UCSD-AML1 (cell line): ENCODE data around the gene TTLL4.

Source experiments
- DNase-seq: peaks from one replicate; lab custom pipeline; 2025; ENCODE audit not compliant: unreplicated experiment; lab: John Stamatoyannopoulos, UW

The TTLL4 gene

DNA sequence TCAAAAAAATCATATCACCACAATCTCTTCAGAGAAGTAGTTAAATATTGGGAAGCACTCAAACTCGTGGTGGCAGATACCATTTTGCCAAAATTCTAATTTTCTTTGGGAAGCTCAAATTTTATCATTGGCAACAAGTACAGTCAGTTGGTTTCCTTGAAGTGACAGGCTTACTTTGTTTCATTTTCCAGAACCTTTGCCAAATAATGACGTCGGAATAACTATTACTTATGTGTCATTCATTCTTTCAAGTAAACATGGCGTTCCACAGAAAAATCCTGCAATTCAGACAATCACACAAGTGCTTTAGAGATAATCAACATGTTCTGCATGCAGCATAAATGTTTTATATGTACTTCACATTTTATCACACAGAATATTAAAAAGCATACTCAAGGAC, 5.4 kb downstream of the TTLL4 start:
- DNase-seq: no peak

DNA sequence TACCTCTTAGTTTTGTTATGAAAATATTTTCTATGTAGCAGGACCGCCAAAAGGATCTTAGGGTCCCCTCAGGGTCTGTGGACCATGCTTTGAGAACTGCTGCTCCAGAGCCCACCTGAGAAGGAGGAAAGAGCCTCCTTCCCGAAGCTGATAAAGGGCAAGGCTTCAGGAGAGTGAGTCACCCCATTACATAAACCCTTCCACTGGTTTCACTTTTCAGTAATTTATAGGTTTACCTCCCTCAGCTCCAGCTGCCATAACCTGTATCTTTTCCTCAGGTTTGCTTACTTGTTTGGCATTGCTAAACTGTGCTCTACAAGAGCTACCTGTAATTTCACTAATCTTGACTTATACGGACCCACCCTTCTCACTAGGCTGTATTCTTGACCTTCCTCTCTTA, 6.6 kb downstream of the TTLL4 start:
- no peak for DNase-seq

DNA sequence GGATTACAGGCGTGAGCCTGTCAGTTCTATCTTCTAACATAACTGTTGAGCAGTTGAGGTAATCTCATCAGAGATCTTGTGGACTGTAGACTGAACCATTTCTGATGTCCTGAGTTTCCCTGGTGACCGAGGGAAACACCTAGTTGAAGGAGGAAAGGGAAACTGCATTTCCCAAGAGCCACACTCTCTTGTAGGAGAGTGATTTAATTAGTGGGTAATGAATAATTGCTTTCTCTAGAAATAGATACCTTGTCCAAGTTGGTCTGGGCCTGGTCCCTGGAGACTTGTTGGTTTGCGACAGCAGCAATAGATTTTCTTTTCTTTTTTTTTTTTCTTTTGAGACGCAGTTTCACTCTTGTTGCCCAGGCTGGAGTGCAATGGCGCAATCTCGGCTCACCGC, 7.4 kb downstream of the TTLL4 start:
- no peak for DNase-seq

DNA sequence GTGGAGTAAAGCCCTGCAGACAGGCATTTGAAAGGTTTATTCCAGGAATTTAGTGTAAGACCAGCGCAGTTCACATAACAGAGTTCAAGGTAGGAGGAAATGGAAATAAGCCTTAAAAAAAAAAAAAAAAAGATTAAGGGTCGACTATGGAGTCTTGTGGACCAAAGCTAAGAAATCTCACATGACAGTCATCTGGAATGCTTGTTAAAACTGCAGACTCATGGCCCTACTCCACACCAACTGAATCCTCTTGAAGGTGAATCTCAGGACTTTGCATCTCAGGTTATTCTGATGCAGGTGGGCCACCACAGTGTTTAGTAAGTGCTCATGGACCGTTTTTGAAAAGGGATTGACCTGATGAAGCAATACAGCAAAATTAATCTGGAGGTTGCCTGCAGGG, 8.8 kb downstream of the TTLL4 start:
- no peak for DNase-seq

DNA sequence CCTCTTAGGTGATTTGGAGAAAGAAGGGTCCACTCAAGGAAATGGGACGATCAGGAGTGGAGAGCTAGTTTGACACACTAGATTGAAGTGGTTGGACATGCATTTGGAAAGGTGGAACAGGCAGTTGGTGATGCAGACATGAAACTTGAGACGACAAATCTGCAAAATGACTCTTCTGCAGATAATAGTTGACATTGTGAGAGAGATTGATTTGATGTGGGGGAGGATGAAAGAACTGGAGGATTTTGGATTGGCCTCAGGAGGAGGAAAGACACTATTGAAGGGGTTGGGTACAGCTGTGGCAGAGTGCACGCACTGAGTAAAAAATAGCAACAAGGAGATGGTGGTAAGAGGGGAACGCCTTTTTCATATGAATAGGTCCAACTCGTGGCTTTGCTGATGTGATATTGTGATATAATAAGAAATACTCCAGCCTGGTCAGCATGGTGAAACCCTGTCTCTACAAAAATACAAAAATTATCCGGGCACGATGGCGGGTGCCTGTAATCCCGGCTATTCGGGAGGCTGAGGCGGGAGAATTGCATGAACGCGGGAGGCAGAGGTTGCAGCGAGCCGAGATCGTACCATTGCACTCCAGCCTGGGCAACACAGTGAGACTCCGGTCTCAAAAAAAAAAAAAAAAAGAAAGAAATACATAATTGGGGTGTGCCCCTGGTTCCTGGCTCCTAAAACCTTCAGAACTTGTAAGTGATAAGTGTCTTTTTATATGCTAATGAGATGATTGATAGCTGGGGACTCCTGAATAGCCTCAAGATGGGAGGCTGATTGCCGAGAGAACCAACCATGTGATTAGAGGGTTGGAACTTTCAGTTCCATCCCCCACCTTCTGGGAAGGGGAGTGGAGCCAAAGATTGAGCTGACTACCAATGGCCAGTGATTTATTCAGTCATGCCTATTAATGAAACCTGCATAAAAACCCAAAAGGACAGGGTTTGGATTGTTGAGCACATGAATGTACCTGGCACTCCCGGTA, 9.7 kb downstream of the TTLL4 start:
- no peak for DNase-seq

DNA sequence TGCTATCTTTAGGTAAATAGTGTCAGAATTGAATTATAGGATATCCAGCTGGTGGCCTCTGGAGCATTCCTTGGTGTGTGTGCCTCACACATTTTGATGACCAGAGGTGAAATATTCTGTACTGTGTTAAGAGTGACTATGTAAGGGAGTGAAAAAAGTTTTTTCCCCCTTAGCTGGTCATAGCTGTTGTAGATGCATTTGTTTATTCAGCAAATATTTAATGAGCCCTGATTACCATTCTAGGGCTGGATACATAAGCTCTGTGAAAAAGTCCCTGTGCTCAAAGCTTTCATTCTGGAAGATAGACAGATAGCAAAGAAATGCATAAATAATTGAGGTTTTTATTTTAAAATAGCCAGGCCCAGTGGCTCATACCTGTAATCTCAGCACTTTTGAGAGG, 10.9 kb downstream of the TTLL4 start:
- DNase-seq: no peak

DNA sequence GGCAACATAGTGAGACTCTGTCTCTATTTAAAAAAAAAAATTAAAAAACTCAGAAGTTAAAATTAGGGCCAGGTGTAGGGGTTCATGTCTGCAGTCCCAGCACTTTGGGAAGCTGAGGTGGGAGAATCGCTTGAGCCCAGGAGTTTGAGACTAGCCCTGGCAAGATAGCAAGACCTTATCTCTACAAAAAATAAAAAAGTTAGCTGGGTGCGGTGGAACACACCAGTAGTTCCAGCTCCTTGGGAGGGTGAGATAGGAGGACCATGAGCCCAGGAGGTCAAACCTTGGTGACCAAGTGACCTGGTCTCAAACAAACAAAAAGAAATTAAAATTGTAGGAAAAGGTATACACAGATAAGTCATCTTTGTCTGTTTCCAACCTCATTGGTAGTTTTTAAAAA, 11.3 kb downstream of the TTLL4 start:
- no peak for DNase-seq

DNA sequence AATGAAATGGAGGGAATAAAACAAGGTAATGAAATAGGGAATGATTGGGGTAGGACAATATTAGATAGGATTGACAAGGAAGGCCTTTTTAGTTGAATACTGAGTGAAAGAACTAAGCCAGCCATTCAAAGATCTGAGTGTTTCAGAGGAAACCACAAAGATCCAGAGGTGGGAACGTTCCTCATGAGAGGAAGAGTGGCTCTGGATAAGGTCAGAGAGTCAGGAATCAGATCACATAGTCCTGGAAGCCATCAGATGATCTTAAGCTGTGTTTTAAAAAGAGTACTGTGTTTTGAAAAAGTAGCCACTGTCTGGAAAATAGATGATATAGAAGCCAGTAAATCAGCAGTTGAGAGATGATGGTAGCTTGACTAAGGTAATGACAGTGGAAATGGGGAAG, 11.8 kb downstream of the TTLL4 start:
- DNase-seq: no peak

DNA sequence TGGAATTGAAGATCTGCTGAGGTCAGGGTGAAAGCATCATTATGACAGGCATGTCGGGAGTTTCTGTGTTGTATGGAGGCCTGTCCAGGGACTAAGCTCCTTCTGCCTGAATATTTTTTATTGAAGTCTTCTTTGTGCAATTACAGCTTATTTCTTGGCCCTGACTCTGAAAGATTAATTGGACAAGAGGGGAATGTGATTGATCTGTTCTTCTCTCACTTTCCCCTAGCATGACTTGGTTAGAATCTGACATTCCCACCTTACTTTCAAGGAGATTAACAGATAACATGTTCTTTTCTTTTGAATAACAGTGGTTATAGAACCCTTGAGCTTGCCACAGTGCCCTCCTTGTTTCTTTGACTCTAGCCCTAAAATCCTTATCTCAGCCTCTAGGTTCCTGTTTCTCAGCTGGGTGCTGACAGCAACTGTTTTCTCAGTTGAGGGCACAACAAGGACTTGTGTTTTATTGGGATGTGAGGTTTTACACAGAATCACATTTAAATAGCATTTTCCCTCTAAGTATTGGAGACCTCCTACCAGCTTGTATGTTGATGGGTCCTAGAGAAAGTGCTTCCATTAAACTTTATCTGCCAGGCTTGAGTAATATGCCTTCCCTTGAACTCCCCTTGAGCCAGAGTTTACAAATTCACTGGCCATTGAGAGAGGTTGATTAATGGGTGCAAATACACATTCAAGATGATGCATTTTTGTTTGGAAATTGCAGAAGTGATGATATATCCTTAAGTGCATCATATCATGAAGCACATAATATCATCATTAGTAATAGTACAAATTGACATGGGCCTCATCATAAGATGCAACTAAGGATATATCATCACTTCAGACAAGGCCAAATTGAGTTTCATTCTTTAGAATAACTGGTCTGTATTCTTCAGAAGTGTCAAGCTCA, 12.5 kb downstream of the TTLL4 start:
- no peak for DNase-seq

DNA sequence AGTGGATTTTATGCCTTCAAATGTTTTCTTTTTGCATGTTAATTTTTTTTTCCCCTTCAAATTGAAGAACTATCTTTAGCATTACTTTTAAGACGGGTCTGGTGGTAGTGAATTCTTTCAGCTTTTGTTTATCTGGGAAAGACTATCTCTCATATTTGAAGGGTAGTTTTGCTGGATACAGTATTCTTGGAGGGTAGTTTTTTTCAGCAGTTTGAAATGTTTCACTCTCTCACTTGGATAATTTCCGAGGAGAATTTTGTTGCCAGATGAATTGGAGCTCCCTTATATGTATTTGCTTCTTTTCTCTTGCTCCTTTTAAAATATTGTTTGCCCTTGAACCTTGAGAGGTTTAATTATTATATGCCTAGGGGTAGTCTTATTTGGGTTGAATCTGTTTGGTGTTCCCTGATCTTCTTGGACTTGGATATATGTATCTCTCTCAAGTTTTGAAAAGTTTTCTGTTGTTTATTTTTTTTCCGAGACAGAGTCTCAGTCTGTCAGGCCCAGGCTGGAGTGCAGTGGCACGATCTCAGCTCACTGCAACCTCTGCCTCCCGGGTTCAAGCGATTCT, 15.5 kb downstream of the TTLL4 start:
- DNase-seq: no peak

DNA sequence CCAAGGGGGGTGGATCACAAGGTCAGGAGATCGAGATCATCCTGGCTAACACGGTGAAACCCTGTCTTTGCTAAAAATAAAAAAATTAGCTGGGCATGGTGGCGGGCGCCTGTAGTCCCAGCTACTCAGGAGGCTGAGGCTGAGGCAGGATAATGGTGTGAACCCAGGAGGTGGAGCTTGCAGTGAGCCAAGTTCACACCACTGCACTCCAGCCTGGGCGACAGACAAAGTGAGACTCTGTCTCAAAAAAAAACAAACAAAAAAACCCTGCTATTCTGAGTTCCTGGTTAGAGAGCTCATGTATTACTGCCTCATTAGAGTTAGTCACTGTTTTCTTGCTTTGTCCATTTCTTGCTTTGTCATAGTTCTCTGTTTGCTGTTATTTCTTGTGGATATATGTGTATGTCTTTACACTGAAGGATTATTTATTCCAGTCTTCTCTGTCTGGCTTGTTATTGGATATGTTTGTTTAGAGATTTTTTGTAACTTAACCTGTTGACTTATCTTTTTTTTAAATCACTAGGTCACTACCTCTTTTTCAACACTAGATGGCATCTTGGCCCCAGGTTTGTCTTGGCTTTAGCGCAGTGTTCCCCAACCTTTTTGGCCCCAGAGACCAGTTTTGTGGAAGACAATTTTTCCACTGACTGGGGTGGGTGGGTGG, 17.0 kb downstream of the TTLL4 start:
- DNase-seq: no peak

DNA sequence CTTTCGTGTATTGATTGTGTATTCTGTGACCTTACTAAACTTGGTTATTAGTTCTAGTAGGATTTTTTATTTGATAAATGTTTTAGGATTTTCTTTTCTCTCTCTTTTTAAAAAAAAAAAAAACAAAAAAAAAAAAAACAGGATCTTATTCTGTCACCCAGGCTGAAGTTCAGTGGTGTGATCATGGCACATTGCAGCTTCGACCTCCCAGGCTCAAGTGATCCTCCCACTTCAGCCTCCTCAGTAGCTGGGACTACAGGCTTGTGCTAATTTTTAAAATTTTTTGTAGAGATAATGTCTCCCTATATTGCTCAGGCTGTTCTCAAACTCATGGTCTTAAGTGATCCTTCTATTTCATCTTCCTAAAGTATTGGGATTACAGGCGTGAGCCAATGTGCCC, 19.0 kb downstream of the TTLL4 start:
- no peak for DNase-seq

DNA sequence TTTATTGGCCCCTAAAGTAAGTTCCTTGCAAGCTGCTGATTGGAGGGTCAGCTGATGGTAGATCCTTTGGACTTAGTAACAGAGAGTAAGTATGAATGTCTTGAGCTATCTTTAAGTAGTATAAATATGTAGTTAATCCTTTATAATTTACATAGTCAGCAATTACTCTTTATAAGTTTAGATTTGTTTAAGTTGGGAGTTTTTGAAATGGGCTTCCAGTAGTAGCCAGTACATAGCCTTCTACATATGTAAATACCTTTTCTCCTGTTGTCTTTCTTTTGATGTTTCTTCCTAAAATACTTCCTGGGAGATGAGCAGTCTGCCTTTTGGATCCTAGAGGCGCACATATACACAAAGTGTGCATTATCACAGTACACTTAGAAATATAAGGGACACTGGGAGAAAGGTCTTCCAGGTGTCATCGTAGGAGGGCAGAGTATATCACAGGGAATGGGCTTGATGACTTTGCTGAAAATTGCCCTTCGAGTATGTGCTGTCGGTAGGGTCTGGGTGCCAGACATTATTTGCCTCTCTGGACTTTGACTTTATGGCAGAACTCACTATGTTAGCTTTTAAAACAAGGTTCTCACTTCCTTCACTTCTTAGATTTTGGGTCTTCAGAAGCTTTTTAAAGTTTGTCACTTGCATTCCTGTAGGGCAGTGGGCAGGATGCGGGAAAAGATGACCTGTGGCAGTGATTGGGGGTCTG, 21.6 kb downstream of the TTLL4 start:
- DNase-seq: no peak

DNA sequence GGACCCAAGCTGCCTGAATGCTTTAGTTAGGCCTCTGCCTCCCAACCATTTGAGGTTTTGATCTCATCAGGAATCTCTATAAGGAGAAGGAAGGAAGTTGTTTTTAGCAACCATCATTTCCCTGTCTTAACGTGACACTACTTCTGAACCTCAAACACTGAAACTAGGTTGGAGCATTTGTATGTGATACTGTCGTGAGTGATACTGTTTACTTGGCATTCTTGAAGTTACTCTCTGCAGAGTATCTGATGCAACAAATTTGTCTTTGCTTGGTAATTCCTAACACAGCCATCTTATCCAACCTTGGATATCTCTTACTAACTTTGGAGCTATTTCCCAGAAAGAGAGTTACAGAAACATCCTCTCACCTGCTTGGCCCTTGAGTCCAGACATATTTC, 22.1 kb downstream of the TTLL4 start:
- no peak for DNase-seq

DNA sequence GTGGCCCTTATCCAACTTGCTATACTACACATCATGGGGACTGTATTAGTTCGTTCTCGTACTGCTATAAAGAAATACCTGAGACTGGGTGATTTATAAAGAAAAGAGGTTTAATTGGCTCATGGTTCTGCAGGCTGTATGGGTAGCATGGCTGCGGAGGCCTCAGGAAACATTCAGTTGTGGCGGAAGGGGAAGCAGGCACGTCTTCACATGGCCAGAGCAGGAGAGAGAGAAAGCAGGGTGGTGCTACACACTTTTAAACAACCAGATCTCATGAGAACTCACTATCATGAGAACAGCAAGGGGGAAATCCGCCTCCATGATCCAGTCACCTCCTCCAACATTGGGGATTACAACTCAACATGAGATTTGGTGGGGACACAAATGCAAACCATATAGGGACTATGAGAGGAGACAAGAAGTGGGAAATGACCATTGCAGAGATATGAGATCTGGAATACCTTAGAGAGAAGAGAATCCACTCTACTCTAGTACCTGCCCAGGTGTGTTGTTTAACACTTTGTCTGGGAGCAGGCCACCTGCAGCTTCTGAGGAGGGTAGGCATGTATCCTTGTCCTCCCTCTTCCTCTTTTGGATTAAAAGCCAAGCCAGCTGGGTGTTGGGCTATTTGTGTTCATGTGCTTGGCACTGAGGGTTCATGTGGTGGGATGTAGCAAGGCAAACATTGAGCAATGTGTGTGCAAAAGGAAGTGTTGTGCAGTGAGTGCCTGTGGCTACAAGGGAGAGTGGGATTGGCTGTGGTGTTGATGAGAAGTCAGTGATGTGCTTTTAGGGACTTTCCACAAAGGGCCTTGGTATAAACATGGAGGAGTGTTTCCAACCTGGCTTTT, 22.8 kb downstream of the TTLL4 start:
- DNase-seq: peak; percentile 21

DNA sequence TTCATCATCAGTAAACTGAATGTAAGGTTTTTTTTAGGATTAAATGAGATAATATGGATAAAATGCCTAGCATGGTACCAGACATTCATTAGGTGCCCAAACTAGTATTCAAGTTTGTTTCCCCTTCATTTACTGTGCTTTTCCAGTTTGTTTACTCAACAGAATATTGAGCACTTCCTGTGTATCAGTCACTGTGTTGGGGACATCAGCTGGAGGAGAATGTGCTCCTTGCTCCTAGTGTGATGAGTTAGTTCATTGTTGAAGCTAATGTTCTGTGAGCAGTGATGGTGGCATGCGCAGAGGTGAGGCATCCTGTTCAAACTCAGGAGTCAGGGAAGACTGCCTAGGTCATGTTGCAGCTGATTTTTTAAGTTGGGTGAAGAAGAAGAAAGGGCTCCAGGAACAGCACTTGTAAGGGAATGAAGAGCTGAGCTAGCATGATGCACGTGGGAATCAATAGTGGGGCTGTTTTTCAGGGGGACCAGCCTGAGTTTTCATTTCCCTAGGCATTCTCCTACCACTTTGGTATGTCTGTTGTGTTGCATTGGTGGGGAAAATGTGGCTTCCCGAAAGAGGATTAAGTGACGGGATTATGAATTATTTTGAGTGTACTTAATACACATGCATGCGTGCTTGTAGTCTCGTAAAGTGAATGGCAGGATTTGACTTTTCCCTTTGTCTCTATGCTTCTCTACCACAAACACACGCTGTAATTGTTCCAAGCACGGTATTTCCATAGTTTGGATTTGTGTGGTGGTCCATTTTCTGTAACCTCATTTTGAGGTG, 23.7 kb downstream of the TTLL4 start:
- no peak for DNase-seq

DNA sequence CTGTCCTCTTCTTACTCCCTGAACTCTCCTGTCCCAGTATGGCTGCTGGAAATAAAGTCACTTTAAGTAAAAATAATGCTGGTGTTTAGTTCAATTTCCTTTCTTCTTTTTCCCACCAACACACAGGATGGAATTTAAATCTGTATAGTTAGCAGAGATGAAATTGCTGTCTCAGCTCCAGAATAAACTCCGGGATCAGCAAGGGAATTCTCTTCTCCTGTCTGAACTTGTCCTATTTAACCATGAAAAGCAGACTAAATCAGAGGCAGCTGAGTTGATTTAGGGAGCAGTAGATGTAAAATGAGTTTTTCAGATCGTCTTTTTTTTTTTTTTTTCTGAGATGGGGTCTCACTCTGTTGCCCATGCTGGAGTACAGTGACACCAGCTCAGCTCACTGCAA, 25.9 kb downstream of the TTLL4 start:
- DNase-seq: no peak

DNA sequence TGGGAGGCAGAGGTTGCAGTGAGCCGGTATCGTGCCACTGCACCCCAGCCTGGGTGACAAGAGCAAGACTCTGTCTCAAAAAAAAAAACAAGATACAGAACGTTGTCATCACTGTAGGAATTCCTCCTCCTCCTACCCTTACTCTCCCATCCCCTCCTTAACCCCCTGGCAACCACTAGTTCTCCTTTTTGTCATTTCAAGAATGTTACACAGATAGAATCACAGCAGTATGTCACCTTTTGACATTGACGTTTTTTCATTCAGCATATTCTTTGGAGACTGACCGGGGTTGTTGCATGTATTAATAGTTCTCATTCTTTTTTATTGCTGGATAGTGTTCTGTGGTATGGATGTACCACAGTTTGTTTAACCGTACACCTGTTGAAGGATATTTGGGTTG, 32.4 kb downstream of the TTLL4 start:
- no peak for DNase-seq

DNA sequence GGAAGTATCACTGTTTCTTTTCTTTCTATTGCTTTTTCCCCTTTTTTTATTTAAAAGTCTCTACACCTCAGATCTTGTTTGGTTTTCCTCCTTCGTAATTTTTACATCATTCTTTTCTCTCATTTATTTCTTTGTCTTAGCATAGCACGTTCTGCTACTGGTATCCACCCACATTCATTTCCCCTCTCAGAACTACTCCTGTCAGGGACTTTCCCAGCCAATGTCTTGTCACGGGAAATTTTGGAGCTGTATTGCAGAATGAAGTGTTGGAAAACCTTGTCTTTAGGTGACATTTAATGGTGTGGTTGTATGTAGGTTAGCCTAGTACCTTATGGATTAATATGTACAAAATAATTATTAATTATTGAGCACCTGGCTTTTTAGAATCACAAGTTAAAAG, 34.0 kb downstream of the TTLL4 start:
- DNase-seq: no peak
